COLO668 (cell line): ENCODE results near the gene CGNL1.
A peak's percentile ranks its signal among the peaks of the same experiment; 100 is the strongest.

Source experiments
- DNase-seq: peaks from one replicate; lab custom pipeline; 2025; ENCODE audit not compliant: unreplicated experiment; lab: John Stamatoyannopoulos, UW

The CGNL1 gene

GRCh38 chr15:57421551-57421950, 45.2 kb downstream of the CGNL1 start:
- DNase-seq, result no peak

GRCh38 chr15:57422113-57422754, 45.9 kb downstream of the CGNL1 start:
- DNase-seq, result no peak

- no peak for DNase-seq
These were observed 47.4 kb downstream of the CGNL1 start for GRCh38 chr15:57423599-57424140.

- DNase-seq, result no peak
These were observed 48.5 kb downstream of the CGNL1 start for GRCh38 chr15:57424628-57425405.

GRCh38 chr15:57425842-57426241, 49.5 kb downstream of the CGNL1 start:
- no peak for DNase-seq

- DNase-seq, result peak; percentile 19
These were observed 51.1 kb downstream of the CGNL1 start for GRCh38 chr15:57427367-57427821.

GRCh38 chr15:57432141-57432741, 55.9 kb downstream of the CGNL1 start:
- no peak for DNase-seq

- DNase-seq, result no peak
These were observed 59.9 kb downstream of the CGNL1 start for GRCh38 chr15:57436166-57436565.

- DNase-seq, result no peak
These were observed 60.7 kb downstream of the CGNL1 start for GRCh38 chr15:57436961-57437360.

- DNase-seq, result no peak
These were observed 61.3 kb downstream of the CGNL1 start for GRCh38 chr15:57437564-57437963.

GRCh38 chr15:57438166-57438565, 61.9 kb downstream of the CGNL1 start:
- no peak for DNase-seq

- DNase-seq, result no peak
These were observed 63.1 kb downstream of the CGNL1 start for GRCh38 chr15:57439128-57440027.

- no peak for DNase-seq
These were observed 63.9 kb downstream of the CGNL1 start for GRCh38 chr15:57440167-57440566.

- DNase-seq, result no peak
These were observed 64.5 kb downstream of the CGNL1 start for GRCh38 chr15:57440799-57441198.

- no peak for DNase-seq
These were observed 66.0 kb downstream of the CGNL1 start for GRCh38 chr15:57442335-57442734.

- DNase-seq, result no peak
These were observed 67.2 kb downstream of the CGNL1 start for GRCh38 chr15:57443486-57443885.

- no peak for DNase-seq
These were observed 68.7 kb downstream of the CGNL1 start for GRCh38 chr15:57444877-57445513.

- no peak for DNase-seq
These were observed 69.6 kb downstream of the CGNL1 start for GRCh38 chr15:57445872-57446271.

- DNase-seq, result no peak
These were observed 70.1 kb downstream of the CGNL1 start for GRCh38 chr15:57446393-57446792.

GRCh38 chr15:57451555-57451954, 75.2 kb downstream of the CGNL1 start:
- DNase-seq, result no peak
